ENCODE measurements around the gene LHPP. TPM values are rescaled to one million over a fixed set of nuclear protein-coding genes. Genes with fewer than 3 reads are reported as not detected.

Gene LHPP
- total and polyA plus RNA-seq, 2 experiments from 2014 or later: 27.4 to 40.2 TPM

GRCh38 chr10:124605481-124605855 is 143.8 kb downstream of the LHPP start:
- H3K4me3 ChIP-seq: no peak overlapping the region
- Mint-ChIP-seq H3K9me3 (no peaks in the 10 kb centered on the region), H3K27ac (no peak overlapping the region), H3K27me3 (ENCODE audit: insufficient read depth, low read depth, poor library complexity) (peaks cover 11% of the 10 kb centered on the region), H3K4me1 (0 out of 3 replicates have a peak, but pooled peaks cover 3% of the 10 kb centered on the region), H3K36me3 (ENCODE audit: low read depth) (no peaks in the 10 kb centered on the region), H3K4me3 (no peak overlapping the region)
- no peaks in the 10 kb centered on the region for H3K79me2 ChIP-seq (replicated peaks; ENCODE audit: insufficient read depth)
- H3K36me3 ChIP-seq (ENCODE audit: insufficient read depth): no peaks in the 10 kb centered on the region
- no peaks in the 10 kb centered on the region for H3K4me1 ChIP-seq (ENCODE audit: insufficient read depth)
- no peak for DNase-seq (ENCODE audit: low spot score)
- no peak overlapping the region for H3K27ac ChIP-seq (ENCODE audit: low read depth)
- H3F3A ChIP-seq (replicated peaks; ENCODE audit: low read depth): no peaks in the 10 kb centered on the region
- no peak for ATAC-seq
- no peak overlapping the region for H3K4me2 ChIP-seq
- H4K20me1 ChIP-seq (replicated peaks; ENCODE audit: insufficient read depth): no peaks in the 10 kb centered on the region; the same call in 1 of the 2 replicates
- H2AFZ ChIP-seq: no peak overlapping the region
- H3K27me3 ChIP-seq (ENCODE audit: insufficient read depth): no peaks in the 10 kb centered on the region
- no peaks in the 10 kb centered on the region for H3K9me2 ChIP-seq (ENCODE audit: insufficient read depth)
- TF ChIP-seq EZH2 (IDR thresholded peaks at IDR 0.05; ENCODE audit: low read depth, unreplicated experiment) (no peak), JUNB (IDR thresholded peaks at IDR 0.05; ENCODE audit: unreplicated experiment) (no peak), REST (IDR thresholded peaks at IDR 0.05; ENCODE audit: unreplicated experiment) (no peak), POLR2AphosphoS5 (IDR thresholded peaks at IDR 0.05; ENCODE audit: low read depth) (no peak), ZNF462 (CRISPR knock-in tag; IDR thresholded peaks at IDR 0.05) (no peak), EZH2phosphoT487 (IDR thresholded peaks at IDR 0.05; ENCODE audit: unreplicated experiment) (no peak), ZNF114 (CRISPR knock-in tag; IDR thresholded peaks at IDR 0.05) (no peak), NANOG (IDR thresholded peaks at IDR 0.05; ENCODE audit: borderline replicate concordance) (no peak)

Measured in GM23338 (cell line).